ENCODE measurements around the gene USP26. TPM values are rescaled to one million over a fixed set of nuclear protein-coding genes. Genes with fewer than 3 reads are reported as not detected.
"Not testable (repeated sequence)": the region's sequence is repeated elsewhere in the genome, so short reads cannot be mapped to it uniquely, and the experiment has no call there.

USP26 gene
- total RNA-seq, 1 donor from 2014 or later: not detected

DNA sequence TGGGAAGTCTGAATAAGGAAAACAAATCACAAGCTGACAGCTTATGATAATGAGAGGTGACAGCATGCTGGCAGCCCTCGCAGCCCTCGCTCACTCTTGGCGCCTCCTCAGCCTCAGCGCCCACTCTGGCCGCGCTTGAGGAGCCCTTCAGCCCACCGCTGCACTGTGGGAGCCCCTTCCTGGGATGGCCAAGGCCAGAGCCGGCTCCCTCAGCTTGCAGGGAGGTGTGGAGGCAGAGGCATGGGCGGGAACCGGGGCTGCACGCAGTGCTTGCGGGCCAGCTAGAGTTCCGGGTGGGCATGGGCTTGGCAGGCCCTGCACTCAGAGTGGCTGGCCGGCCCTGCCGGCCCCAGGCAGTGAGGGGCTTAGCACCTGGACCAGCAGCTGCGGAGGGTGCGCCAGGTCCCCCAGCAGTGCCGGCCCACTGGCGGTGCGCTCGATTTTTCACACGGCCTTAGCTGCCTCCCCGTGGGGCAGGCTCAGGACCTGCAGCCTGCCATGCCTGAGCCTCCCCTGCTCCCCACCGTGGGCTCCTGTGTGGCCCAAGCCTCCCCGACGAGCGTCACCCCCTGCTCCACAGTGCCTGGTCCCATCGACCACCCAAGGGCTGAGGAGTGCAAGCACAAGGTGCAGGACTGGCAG is 52.6 kb downstream of the USP26 start:
- not testable (repeated sequence) for DNase-seq (ENCODE audit: low spot score); ATAC-seq

DNA sequence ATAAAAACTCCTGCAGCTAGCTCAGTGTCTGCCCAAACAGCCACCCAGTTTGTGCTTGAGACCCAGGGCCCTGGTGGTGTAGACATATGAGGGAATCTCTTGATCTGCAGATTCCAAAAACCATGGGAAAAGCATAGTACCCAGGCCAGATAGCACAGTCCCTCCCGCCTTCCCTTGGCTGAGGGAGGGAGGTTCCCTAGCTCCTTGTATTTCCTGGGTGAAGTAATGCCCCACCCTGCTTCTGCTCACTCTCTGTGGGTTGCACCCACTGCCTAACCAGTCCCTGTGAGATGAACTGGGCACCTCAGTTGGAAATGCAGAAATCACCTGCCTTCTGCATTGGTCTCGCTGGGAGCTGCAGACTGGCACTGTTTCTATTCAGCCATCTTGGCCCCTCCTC is 54.6 kb downstream of the USP26 start:
- DNase-seq (ENCODE audit: low spot score): no peak
- ATAC-seq: no peak

DNA sequence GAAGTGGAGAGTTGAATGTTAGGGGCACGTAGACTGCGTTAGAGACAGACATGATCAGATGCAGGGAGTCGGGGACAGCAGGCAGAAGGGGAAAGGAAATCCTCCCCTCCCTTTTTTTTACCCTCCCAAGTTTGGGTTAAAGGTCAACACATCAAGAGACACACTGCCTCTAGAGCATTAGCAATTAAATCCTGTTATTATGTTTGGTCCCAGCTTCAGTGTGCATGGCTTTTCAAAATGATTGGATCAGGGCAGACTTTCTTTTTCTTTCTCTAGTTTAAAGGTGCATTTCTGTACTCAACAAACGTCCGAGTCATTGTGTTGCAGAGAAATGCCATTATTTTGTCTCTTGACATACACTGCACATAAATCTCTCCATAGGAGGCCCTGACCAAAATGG is 63.9 kb downstream of the USP26 start:
- DNase-seq (ENCODE audit: low spot score) (no peak), ATAC-seq (no peak)

DNA sequence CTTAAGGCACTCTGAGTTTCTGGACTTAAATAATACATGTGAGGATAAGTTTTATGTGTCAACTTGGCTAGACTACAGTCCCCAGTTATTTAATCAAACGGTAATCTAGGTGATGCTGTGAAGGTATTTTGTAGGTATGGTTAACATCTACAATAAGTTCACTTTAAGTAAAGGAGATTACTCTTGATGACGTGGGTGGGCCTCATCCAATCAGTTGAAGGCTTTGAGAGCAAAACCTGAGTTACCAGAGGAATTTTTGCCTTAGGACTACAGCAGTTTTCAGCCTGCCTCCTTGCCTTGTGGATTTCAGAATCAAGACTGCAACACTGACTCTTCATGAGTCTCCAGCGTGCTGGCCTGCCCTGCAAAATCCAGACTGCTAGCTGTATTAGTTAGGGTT is 78.7 kb downstream of the USP26 start:
- no peak for ATAC-seq
- no peak for DNase-seq (ENCODE audit: low spot score)

DNA sequence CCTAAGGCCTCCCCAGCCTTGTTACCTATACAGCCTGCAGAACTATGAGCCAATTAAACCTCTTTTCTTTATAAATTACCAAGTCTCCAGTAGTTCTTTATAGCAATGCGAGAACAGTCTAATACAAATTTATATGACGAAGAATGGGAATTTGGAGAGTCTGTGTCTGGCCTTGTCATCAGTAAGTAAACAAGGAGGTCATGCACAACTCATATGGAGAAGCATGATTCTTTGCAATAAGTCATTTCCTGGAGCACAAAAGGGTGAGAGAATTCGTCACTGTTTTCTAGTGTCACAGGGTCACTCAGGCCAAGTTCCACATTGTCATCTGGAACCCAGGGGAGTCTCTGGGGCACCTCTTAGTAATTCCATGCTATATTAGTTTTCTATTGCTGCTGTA is 89.5 kb downstream of the USP26 start:
- ATAC-seq (no peak), DNase-seq (ENCODE audit: low spot score) (no peak)

DNA sequence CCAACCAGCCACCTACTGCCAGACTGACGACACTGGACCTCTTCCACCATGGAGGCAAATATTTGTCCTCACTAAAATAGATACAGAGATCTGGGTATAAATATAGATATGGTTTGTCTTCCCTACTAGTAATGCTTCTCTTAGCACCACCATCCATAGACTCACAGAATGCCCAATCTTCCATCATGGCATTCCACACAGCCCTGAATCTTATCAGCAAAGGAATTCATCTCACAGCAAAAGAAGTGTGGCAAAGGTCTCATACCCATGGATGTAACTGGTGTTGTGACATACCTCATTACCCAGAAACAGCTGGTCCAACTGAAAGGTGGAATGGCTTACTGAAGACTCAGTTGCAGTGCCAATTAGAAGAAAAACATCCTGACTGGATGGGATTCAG is 91.3 kb downstream of the USP26 start:
- ATAC-seq (no peak), DNase-seq (ENCODE audit: low spot score) (no peak)

DNA sequence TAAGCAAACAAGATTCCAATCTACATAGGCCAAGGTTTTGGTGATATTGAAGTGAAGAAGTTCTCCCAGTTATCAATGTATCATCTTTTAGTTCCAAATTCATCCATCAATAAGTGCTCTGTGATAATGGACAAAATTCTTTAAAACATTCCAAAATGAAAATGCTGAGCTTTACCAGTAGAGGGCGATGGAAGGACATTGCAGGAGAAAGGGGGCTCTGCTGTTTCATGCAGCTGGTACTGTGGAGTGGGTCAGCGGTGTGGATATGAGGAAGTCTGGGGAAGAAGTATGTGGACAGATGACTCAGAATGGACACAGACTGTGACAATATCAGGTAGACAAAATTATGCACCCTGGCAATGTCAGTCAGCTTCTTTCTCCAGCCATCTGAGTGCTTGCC is 91.9 kb downstream of the USP26 start:
- ATAC-seq: no peak
- no peak for DNase-seq (ENCODE audit: low spot score)

DNA sequence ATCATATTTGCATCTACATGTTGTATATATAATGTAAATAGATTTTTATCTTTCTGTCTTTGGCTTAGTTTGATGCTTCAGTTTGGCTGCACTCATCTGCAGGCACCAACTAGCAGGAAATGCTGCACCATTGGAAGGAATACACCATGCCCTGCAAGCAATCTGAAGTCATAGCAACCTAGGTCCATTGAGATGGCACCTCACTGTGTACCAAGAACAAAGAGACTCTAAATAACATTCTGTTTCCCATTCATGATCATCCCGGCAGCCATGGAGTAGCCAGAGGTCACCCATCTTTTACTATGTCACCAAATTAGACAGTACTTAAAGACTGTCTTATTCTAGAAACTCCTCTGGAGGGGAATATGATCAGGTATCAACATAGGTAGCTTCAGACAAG is 97.7 kb downstream of the USP26 start:
- ATAC-seq: no peak

DNA sequence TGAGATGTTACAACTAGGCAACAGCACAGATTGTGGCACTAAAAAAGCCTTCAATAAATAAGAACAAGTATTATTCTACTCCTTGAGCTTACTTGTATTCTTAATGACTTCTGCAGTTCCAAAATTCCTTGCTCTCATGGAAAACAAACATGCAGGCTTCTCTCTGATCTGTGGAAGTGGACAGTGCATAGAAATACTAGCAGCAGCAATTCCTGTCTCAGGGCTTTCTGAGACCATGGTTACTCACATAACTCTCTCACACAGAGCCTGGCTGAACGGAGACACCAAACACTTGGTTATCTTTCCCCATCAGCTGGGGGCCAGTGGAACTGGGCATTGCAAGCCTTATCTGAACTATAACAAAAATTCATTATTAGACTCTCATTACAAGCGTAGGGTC is 106.1 kb downstream of the USP26 start:
- DNase-seq (ENCODE audit: low spot score): no peak
- ATAC-seq: no peak

More for the DNA sequence above, 97.7 kb downstream of the USP26 start:
- DNase-seq (ENCODE audit: low spot score): no peak

DNA sequence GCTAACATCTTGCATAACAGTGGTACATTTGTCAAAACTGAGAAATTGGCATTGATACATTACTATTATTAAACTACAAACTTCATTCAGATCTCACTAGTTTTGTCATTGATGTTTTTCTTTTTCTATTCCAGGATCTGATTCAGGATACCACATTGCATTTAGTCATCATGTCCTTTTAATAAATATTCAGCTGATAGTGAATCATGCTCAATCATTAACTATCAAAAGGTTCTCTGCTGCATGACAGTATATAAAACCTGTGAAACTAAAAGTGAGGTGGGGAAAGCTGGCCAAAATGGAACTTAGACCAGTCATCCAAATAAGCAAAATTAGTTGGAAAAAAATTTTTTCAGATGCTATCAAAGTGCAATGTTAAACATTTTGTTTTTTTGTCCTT is 110.4 kb downstream of the USP26 start:
- DNase-seq (ENCODE audit: low spot score) (no peak), ATAC-seq (no peak)

DNA sequence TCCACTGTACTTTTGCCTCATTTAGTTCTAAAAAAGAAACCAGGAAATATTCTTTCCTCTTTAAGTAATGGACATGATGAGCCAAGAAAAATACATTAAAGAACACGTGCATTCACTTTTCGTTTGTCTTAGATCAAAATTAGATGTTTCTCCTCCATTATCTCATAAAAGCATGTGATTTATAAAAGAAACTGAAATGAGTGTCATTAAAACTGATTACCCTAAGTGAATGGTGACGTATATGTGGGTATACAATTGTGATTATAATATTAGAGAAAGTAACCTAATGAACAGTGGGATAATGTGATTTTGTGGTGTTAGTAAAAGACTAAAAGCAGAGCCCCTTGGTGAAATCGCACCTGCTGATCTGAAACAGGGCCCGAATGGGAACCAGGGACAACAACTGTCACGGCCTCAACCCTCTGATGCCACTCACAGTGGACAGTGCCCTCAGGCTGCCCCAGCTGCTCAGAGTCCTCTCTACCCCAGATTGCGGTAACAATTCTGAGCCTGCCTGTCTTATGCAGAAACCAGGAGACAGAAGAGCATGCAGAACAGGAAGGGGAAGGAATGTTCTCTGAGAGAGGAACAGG is 112.8 kb downstream of the USP26 start:
- no peak for DNase-seq (ENCODE audit: low spot score)
- no peak for ATAC-seq

DNA sequence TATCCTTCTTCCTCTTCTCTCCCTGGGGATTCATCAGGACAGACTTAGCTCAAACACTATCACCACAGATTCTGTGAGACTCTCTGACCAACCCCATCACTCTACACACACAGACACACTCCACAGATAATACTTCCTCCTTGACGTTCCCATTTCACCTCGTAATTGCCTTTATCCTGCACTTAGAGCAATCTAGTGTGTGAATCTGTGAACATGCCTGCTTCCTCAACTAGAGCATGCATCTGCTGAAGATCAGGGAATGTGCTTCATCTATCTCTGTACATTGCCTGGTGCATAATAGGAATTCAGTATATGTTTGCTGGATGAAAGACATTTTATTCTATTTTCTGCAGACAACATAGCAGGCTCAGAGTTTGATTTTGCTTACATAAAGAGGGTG is 113.4 kb downstream of the USP26 start:
- no peak for DNase-seq (ENCODE audit: low spot score)
- ATAC-seq: no peak

DNA sequence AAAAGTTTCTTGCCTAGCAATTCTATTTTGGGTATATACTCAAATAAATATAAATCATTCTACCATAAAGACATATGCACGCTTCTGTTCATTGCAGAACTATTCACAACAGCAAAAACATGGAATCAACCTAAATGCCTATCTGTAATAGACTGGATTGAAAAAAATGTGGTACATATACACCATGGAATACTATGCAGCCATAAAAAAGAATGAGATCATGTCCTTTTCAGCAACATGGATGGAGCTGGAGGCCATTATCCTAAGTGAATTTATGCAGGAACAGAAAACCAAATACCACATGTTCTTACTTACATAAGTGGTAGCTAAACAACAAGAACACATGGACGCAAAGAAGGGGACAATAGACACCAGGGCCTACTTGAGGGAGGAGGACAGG is 116.9 kb downstream of the USP26 start:
- DNase-seq (ENCODE audit: low spot score); ATAC-seq: not testable (repeated sequence)

Other genes starting within 250 kb of the USP26 start
- not detected for gene HS6ST2, start 138.5 kb downstream of the USP26 start, total RNA-seq
- not detected for gene TFDP3, start 121.2 kb upstream of the USP26 start, total RNA-seq

Data from left lobe of liver (tissue), 2 donors.